ENCODE measurements around the gene TNFRSF6B.

GRCh38 chr20:63685269-63686026 is 11.0 kb upstream of the TNFRSF6B start:
- no peak for TF ChIP-seq YY1 (IDR thresholded peaks at IDR 0.05; ENCODE audit: low read depth)
- TF ChIP-seq POLR2AphosphoS5 (IDR thresholded peaks at IDR 0.05; ENCODE audit: low read depth, low read length): no peak
- TF ChIP-seq, protein P1, sequence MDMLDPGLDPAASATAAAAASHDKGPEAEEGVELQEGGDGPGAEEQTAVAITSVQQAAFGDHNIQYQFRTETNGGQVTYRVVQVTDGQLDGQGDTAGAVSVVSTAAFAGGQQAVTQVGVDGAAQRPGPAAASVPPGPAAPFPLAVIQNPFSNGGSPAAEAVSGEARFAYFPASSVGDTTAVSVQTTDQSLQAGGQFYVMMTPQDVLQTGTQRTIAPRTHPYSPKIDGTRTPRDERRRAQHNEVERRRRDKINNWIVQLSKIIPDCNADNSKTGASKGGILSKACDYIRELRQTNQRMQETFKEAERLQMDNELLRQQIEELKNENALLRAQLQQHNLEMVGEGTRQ (IDR thresholded peaks at IDR 0.05; ENCODE audit: borderline replicate concordance, low read depth, low read length): no peak
- no peak for TF ChIP-seq MAX (IDR thresholded peaks at IDR 0.05; ENCODE audit: low read depth)
- TF ChIP-seq, protein P2, sequence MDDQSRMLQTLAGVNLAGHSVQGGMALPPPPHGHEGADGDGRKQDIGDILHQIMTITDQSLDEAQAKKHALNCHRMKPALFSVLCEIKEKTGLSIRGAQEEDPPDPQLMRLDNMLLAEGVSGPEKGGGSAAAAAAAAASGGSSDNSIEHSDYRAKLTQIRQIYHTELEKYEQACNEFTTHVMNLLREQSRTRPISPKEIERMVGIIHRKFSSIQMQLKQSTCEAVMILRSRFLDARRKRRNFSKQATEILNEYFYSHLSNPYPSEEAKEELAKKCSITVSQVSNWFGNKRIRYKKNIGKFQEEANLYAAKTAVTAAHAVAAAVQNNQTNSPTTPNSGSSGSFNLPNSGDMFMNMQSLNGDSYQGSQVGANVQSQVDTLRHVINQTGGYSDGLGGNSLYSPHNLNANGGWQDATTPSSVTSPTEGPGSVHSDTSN (IDR thresholded peaks at IDR 0.05): no peak
- TF ChIP-seq RCOR1 (IDR thresholded peaks at IDR 0.05; ENCODE audit: low read length): no peak
- TF ChIP-seq, protein P3, sequence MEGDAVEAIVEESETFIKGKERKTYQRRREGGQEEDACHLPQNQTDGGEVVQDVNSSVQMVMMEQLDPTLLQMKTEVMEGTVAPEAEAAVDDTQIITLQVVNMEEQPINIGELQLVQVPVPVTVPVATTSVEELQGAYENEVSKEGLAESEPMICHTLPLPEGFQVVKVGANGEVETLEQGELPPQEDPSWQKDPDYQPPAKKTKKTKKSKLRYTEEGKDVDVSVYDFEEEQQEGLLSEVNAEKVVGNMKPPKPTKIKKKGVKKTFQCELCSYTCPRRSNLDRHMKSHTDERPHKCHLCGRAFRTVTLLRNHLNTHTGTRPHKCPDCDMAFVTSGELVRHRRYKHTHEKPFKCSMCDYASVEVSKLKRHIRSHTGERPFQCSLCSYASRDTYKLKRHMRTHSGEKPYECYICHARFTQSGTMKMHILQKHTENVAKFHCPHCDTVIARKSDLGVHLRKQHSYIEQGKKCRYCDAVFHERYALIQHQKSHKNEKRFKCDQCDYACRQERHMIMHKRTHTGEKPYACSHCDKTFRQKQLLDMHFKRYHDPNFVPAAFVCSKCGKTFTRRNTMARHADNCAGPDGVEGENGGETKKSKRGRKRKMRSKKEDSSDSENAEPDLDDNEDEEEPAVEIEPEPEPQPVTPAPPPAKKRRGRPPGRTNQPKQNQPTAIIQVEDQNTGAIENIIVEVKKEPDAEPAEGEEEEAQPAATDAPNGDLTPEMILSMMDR (IDR thresholded peaks at IDR 0.05): no peak
- TF ChIP-seq, protein P4, sequence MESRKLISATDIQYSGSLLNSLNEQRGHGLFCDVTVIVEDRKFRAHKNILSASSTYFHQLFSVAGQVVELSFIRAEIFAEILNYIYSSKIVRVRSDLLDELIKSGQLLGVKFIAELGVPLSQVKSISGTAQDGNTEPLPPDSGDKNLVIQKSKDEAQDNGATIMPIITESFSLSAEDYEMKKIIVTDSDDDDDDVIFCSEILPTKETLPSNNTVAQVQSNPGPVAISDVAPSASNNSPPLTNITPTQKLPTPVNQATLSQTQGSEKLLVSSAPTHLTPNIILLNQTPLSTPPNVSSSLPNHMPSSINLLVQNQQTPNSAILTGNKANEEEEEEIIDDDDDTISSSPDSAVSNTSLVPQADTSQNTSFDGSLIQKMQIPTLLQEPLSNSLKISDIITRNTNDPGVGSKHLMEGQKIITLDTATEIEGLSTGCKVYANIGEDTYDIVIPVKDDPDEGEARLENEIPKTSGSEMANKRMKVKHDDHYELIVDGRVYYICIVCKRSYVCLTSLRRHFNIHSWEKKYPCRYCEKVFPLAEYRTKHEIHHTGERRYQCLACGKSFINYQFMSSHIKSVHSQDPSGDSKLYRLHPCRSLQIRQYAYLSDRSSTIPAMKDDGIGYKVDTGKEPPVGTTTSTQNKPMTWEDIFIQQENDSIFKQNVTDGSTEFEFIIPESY (IDR thresholded peaks at IDR 0.05; ENCODE audit: borderline replicate concordance, low read depth): no peak
- no peak for TF ChIP-seq GATA2 (CRISPR knock-in tag; IDR thresholded peaks at IDR 0.05)
- no peak for TF ChIP-seq GABPA (IDR thresholded peaks at IDR 0.05; ENCODE audit: low read depth)

Data from SK-N-SH (cell line).